Measurements from ENCODE around the gene GLI2. TPM values are rescaled to one million over a fixed set of nuclear protein-coding genes. Genes with fewer than 3 reads are reported as not detected.

The GLI2 gene
- polyA plus RNA-seq, 1 experiment: 8.1 TPM

DNA sequence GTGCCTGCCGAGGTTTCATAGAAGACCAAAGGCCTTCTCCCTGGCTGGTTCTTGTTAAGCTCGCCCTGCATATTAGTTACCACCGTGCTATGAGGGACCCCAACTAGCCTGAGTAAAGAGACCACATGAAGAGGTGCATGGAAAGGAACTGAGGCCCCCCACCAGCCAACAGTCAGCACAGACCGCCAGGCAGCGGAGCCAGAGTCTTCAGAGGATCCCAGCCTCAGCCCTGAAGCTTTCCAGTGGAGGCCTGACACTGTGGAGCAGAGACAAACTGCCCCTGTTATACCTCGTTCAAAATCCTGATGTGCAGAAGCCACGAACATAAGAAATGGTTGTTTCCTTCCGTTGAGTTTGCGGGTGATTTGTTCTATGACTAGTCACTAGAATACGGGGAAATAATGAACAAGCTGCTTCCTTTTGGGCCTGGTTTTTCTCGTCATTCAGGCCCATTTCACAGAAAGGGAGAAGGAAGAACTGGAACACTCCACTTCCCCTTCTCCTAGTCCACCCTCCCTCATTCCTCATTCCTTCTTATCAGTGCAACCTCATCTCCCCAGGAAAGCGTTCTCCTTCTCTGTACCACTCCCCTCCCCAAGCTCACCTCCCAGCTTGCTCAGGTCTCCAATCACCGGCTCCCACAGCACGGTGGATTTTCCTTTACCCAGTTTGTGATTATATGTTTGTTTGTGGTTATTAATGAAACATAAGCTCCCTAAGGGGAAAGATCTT lies 3.0 kb upstream of the GLI2 start:
- no peak overlapping the region for H3K4me3 ChIP-seq (ENCODE audit: low read depth, low read length)
- ChIA-PET POLR2A (no interaction called here), CTCF (interaction anchor here (0.7 to 5.9 kb wide), 7 partner anchors 10 to 345 kb away, joined by 3 to 36 read pairs (median 3); no protein-coding TSS in a partner anchor)
- no peak for DNase-seq (ENCODE audit: low read depth)
- no peaks in the 10 kb centered on the region for H3K27me3 ChIP-seq (ENCODE audit: control insufficient read depth, insufficient read depth, low read length)
- H3K36me3 ChIP-seq (ENCODE audit: control insufficient read depth, insufficient read depth, low read length): no peaks in the 10 kb centered on the region
- TF ChIP-seq, protein P1, sequence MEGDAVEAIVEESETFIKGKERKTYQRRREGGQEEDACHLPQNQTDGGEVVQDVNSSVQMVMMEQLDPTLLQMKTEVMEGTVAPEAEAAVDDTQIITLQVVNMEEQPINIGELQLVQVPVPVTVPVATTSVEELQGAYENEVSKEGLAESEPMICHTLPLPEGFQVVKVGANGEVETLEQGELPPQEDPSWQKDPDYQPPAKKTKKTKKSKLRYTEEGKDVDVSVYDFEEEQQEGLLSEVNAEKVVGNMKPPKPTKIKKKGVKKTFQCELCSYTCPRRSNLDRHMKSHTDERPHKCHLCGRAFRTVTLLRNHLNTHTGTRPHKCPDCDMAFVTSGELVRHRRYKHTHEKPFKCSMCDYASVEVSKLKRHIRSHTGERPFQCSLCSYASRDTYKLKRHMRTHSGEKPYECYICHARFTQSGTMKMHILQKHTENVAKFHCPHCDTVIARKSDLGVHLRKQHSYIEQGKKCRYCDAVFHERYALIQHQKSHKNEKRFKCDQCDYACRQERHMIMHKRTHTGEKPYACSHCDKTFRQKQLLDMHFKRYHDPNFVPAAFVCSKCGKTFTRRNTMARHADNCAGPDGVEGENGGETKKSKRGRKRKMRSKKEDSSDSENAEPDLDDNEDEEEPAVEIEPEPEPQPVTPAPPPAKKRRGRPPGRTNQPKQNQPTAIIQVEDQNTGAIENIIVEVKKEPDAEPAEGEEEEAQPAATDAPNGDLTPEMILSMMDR (IDR thresholded peaks at IDR 0.05; ENCODE audit: insufficient read depth, low read depth, low read length): no peak

DNA sequence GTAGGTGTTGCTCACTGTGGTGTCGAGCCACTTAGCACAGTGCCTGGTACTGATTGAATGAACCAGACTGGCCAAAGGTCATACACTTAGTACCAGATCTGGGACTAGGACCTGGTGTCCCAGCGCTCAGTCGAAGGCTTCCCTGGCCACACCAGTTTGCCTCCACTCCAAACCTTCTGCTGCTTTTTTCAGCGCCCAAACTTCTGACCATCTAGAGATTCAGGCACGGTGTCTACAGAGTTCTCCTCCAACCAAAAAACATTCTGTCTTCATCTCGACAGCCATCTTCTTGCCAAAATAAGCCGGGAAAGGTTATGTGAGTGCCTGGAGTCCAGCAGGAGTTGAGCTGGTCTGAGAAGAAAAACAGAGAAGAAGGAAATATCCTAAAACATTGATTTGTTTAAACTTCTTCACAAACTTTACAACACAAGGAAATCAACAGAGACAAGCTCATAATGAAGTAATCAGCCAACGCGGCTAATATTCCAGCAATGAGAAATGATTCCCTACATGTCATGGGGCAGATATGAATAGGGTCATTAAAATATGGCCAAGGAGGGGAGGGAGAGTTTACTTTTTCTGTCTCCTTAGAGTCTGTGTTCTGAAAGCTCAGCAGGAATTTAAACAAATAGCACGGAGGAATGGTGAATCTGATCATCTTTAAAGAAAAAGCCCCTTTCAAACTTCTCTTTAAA lies 2.3 kb upstream of the GLI2 start:
- ChIA-PET POLR2A (no interaction called here), CTCF (interaction anchor here (0.7 to 5.9 kb wide), 8 partner anchors 10 to 344 kb away, joined by 3 to 36 read pairs (median 3); no protein-coding TSS in a partner anchor)
- DNase-seq (ENCODE audit: low read depth): no peak
- H3K4me3 ChIP-seq (ENCODE audit: low read depth, low read length): no peak overlapping the region
- no peaks in the 10 kb centered on the region for H3K27me3 ChIP-seq (ENCODE audit: control insufficient read depth, insufficient read depth, low read length)
- no peaks in the 10 kb centered on the region for H3K36me3 ChIP-seq (ENCODE audit: control insufficient read depth, insufficient read depth, low read length)
- TF ChIP-seq, protein P1 (IDR thresholded peaks at IDR 0.05; ENCODE audit: insufficient read depth, low read depth, low read length): no peak

DNA sequence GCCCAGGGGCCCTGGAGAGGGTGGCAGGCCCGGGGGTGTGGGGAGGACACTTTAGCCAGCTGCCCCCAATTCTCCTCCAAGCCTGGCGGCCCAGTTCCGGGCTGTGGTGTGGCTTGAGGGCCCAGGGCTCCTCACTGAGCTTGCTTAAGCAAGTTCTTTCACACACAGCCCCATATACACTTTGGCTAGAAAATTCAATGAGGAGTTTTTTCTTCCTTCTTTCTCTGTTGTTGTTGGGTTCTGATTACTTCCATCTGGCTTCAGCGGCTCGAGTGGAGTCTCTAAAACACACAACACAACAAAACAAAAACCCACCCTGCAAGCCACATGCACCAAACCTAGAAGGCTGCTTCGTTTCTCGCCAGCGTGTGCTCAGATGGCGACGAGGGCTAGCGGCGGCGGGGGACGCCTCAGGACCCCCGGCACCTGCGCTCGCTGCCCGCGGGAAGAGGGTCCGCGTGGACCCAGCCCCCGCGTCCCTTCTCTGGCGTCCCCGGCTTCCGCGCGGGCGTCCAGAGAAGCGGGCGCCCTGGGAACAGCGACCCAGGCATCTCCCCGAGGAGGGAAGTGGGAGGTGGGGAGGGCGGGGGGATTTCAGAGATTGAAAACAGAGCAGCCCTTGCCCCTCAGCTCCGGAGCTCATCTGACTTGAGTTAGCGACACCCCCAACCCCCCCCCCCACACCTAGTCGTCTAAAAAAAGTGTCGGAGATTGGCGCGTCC lies 577 bp upstream of the GLI2 start:
- POLR2A ChIA-PET: interaction anchor here (0.6 kb wide), 1 partner anchor 301 kb away, joined by 5 read pairs; no protein-coding TSS in a partner anchor

DNA sequence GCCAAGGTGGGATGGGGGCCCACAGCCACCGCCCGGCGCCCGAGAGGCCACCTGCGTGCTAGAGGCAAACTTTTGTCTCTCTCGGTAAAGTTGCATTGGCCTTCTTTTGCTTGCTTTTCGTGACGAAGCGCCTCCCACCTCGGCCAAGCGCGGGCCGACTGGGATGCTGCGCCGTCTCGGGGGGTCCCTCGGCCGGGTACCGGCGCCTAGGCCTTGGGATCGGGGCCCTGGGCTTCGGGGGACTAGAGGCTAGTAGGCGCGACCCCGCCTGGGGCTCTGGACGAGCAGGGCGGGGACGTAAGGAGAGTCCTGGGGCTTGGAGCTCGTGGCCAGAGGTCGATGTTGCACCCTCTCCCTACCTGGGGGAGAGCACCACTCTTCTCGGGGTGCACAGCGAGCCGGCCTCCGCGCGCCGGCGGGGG lies 545 bp downstream of the GLI2 start:
- POLR2A ChIA-PET: no interaction called here
- DNase-seq (ENCODE audit: low read depth): no peak
- H3K27me3 ChIP-seq (ENCODE audit: control insufficient read depth, insufficient read depth, low read length): no peaks in the 10 kb centered on the region
- no peaks in the 10 kb centered on the region for H3K36me3 ChIP-seq (ENCODE audit: control insufficient read depth, insufficient read depth, low read length)
- CTCF ChIA-PET: interaction anchor here (0.6 to 5.9 kb wide), 12 partner anchors 10 to 335 kb away, joined by 3 to 36 read pairs (median 4); no protein-coding TSS in a partner anchor
- TF ChIP-seq, protein P1 (IDR thresholded peaks at IDR 0.05; ENCODE audit: insufficient read depth, low read depth, low read length): no peak
- peak overlapping the region; percentile 87 for H3K4me3 ChIP-seq (ENCODE audit: low read depth, low read length)

More for the DNA sequence above, 577 bp upstream of the GLI2 start:
- Histone ChIP-seq H3K27me3 (ENCODE audit: control insufficient read depth, insufficient read depth, low read length) (no peaks in the 10 kb centered on the region), H3K4me3 (ENCODE audit: low read depth, low read length) (peak overlapping the region; percentile 87), H3K36me3 (ENCODE audit: control insufficient read depth, insufficient read depth, low read length) (no peaks in the 10 kb centered on the region)
- CTCF ChIA-PET: interaction anchor here (0.7 to 5.9 kb wide), 12 partner anchors 12 to 340 kb away, joined by 3 to 36 read pairs (median 3); no protein-coding TSS in a partner anchor
- DNase-seq (ENCODE audit: low read depth): no peak
- TF ChIP-seq, protein P1 (IDR thresholded peaks at IDR 0.05; ENCODE audit: insufficient read depth, low read depth, low read length): no peak

All from BJ (cell line).